HL-60 (cell line): ENCODE results near the gene IGFBP4.

Experiments
- DNase-seq, 2 experiments: peaks; one replicate each; pipeline ENCODE4 v3.0.0-alpha.2; 2010 to 2020; ENCODE audit warnings: low read depth in 1 of 2, low spot score in 1 of 2
- H3K27ac ChIP-seq: fragments of 250-450 bp; sonication (Bioruptor Pico); replicated peaks from 2 replicates; pipeline ENCODE4 v1.5.1; 2020; ENCODE audit warnings: mild to moderate bottlenecking, moderate library complexity
- H3K27me3 ChIP-seq: fragments of 250-450 bp; sonication (Bioruptor Pico); 2 replicates; pipeline ENCODE4 v1.5.1; 2021; ENCODE audit warnings: mild to moderate bottlenecking, moderate library complexity; ENCODE audit not compliant: insufficient read depth, poor library complexity, severe bottlenecking
- H3K4me3 ChIP-seq: replicated peaks from 2 replicates; pipeline ENCODE4 v1.5.1; 2011; ENCODE audit warnings: mild to moderate bottlenecking, control low read depth, low read length; ENCODE audit not compliant: insufficient read depth
- GABPA ChIP-seq: IDR thresholded peaks from 2 replicates; pipeline ENCODE4 v1.6.1; 2012; ENCODE audit warnings: low read depth
- POLR2AphosphoS5 ChIP-seq: IDR thresholded peaks from 2 replicates; pipeline ENCODE4 v1.6.1; 2012; ENCODE audit warnings: low read depth
- SPI1 ChIP-seq: IDR thresholded peaks from 2 replicates; pipeline ENCODE4 v1.6.1; 2012; ENCODE audit warnings: low read depth, mild to moderate bottlenecking, borderline replicate concordance
- TF ChIP-seq, protein P1 (sequence below): IDR thresholded peaks from 2 replicates; pipeline ENCODE4 v1.6.1; 2012; ENCODE audit warnings: low read depth; ENCODE audit not compliant: insufficient replicate concordance
- TF ChIP-seq, protein P2 (sequence below): IDR thresholded peaks from one replicate; pipeline ENCODE4 v1.5.1; 2011; ENCODE audit warnings: low read length, control low read depth, inconsistent platforms; ENCODE audit not compliant: insufficient read depth

IGFBP4 gene

DNA sequence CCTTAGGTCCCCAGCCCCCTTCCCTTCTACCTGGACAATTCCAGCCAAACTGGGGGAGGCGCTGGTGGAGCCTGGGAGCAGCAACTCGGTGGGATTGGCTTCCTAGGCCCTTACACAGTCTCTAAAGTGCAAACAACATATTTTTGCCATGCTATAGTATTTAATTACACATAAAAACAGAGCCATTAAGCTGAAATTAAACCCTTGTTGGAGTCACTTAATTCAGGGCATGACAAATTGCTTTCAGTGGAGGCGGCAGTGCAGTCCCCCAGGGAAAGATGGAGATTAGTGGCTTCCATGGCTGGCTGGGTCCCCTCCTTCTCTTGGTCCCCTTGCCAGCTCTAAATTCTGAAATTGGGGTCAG is 17.3 kb downstream of the IGFBP4 start:
- peaks cover 3% of the 10 kb centered on the region for H3K27me3 ChIP-seq
- H3K4me3 ChIP-seq, result no peak overlapping the region
- DNase-seq, result no peak
- TF ChIP-seq GABPA (no peak), POLR2AphosphoS5 (no peak), SPI1 (no peak)
- TF ChIP-seq, protein P1, sequence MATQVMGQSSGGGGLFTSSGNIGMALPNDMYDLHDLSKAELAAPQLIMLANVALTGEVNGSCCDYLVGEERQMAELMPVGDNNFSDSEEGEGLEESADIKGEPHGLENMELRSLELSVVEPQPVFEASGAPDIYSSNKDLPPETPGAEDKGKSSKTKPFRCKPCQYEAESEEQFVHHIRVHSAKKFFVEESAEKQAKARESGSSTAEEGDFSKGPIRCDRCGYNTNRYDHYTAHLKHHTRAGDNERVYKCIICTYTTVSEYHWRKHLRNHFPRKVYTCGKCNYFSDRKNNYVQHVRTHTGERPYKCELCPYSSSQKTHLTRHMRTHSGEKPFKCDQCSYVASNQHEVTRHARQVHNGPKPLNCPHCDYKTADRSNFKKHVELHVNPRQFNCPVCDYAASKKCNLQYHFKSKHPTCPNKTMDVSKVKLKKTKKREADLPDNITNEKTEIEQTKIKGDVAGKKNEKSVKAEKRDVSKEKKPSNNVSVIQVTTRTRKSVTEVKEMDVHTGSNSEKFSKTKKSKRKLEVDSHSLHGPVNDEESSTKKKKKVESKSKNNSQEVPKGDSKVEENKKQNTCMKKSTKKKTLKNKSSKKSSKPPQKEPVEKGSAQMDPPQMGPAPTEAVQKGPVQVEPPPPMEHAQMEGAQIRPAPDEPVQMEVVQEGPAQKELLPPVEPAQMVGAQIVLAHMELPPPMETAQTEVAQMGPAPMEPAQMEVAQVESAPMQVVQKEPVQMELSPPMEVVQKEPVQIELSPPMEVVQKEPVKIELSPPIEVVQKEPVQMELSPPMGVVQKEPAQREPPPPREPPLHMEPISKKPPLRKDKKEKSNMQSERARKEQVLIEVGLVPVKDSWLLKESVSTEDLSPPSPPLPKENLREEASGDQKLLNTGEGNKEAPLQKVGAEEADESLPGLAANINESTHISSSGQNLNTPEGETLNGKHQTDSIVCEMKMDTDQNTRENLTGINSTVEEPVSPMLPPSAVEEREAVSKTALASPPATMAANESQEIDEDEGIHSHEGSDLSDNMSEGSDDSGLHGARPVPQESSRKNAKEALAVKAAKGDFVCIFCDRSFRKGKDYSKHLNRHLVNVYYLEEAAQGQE, result no peak
- TF ChIP-seq, protein P2, sequence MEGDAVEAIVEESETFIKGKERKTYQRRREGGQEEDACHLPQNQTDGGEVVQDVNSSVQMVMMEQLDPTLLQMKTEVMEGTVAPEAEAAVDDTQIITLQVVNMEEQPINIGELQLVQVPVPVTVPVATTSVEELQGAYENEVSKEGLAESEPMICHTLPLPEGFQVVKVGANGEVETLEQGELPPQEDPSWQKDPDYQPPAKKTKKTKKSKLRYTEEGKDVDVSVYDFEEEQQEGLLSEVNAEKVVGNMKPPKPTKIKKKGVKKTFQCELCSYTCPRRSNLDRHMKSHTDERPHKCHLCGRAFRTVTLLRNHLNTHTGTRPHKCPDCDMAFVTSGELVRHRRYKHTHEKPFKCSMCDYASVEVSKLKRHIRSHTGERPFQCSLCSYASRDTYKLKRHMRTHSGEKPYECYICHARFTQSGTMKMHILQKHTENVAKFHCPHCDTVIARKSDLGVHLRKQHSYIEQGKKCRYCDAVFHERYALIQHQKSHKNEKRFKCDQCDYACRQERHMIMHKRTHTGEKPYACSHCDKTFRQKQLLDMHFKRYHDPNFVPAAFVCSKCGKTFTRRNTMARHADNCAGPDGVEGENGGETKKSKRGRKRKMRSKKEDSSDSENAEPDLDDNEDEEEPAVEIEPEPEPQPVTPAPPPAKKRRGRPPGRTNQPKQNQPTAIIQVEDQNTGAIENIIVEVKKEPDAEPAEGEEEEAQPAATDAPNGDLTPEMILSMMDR, result no peak
- H3K27ac ChIP-seq, result no peak overlapping the region

DNA sequence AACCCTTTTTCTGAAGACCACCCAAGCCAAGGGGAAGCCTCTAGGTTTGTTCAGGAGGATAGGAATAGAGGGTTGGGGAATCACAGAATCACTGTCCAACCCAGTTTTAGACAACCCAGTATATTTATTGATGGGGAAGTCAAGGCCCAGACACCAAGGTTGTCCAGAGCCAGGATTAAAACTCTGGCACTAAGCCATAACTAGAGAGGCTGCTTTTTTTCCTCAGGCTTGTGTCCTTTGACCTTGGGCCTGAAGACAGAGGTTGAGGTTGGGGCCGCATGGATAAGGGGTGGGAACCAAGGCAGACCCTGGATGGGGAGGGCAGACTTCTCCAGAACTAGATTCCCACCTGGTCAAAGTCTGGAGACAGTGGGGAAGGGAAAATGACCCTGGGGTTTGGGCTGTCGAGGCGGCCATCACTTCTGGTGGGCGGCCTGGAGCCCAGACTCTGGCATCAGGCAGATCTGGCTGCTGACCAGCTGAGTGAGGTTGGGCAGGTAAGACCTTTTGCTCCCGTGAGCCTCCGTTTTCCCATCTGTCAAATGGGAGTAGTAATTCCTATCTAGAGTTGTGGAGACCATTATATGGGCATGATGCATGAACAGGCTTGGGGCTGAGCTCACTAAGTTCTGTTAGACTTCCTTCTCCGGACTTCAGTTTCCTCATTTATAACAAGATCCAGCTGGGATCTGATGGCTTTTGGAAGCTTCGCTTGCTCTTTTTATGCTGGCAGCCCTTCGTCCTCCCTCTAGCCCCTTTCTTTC is 17.9 kb downstream of the IGFBP4 start:
- H3K27me3 ChIP-seq, result peaks cover 3% of the 10 kb centered on the region
- no peak overlapping the region for H3K27ac ChIP-seq
- no peak for TF ChIP-seq SPI1
- TF ChIP-seq POLR2AphosphoS5, result no peak
- TF ChIP-seq, protein P2, result no peak
- no peak for TF ChIP-seq GABPA
- TF ChIP-seq, protein P1, result no peak
- no peak overlapping the region for H3K4me3 ChIP-seq
- DNase-seq, result no peak

DNA sequence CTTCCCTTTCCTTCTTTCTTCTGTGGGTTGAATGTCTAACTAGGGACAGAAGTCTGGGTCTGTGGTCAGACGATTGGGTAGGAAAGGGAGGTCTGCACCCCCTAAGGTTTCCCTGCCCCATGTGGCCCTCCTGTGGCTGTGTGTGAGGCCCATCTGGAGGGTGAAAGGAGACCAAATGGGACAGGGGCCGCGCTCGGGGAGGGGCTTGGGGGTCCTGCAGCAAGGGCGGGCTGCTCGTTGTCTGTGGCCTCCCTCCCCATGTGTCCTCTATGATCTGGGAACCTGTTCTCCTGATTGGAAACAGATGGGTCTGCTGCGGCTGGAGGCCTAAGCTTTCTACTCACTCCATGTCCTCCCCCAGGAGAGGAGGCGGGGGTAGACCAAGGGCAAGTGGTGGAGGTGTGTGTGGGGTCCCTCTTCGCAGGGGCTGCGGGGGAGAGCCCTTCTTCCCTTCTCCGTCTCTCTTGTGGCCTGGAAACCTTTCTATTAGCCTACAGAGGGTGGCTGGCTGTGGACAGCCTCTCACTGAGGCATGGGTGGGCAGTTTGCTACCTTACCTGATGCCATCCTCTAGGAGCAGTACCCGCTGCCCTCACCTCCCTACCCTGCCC is 18.6 kb downstream of the IGFBP4 start:
- TF ChIP-seq GABPA (no peak), SPI1 (no peak), POLR2AphosphoS5 (no peak)
- TF ChIP-seq, protein P2, result no peak
- TF ChIP-seq, protein P1, result no peak
- DNase-seq, result no peak
- Histone ChIP-seq H3K27me3 (peaks cover 3% of the 10 kb centered on the region), H3K4me3 (no peak overlapping the region), H3K27ac (no peak overlapping the region)
